ENCODE measurements around the gene UNKL. TPM values are rescaled to one million over a fixed set of nuclear protein-coding genes. Genes with fewer than 3 reads are reported as not detected.

Gene UNKL
- total RNA-seq, 2 experiments from 2014 or later, result 26.0 to 33.4 TPM

DNA sequence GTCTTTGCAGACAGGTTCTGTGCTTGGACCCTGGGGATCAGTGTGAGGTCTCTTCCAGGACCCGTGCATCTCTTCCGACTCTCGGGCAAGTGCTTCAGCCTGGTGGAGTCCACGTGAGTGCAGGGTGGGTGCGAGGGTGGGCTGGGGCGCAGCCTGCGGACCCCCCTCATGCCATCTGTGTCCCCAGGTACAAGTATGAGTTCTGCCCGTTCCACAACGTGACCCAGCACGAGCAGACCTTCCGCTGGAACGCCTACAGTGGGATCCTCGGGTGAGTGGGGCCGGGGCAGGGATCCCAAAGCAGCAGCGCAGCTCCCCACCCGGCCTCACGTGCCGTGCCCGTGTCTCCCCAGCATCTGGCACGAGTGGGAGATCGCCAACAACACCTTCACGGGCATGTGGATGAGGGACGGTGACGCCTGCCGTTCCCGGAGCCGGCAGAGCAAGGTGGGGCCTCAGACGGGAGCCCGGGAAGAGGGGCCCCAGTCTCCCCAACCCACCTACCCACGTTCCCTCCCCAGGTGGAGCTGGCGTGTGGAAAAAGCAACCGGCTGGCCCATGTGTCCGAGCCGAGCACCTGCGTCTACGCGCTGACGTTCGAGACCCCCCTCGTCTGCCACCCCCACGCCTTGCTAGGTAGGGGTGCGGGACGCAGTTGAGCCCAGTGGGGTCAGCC is 52.7 kb downstream of the UNKL start:
- Mint-ChIP-seq H3K9me3 (no peaks in the 10 kb centered on the region), H3K36me3 (peaks cover 10% of the 10 kb centered on the region), H3K4me1 (ENCODE audit: low read depth) (peaks cover 6% of the 10 kb centered on the region), H3K27me3 (no peaks in the 10 kb centered on the region), H3K27ac (no peak overlapping the region), H3K4me3 (no peak overlapping the region)
- no peak for DNase-seq
- CTCF ChIA-PET, result interaction anchor here (1.5 kb wide), 1 partner anchor 8 kb away, joined by 7 read pairs; no protein-coding TSS in a partner anchor
- POLR2A ChIA-PET, result no interaction called here
- intact Hi-C loops (cut with micrococcal nuclease), result loop anchor here (5.0 kb wide), 1 partner anchor 50 kb away; the partner anchor contains the start of gene UNKL

- Mint-ChIP-seq H3K36me3 (peaks cover 2% of the 10 kb centered on the region), H3K4me3 (no peak overlapping the region)
- CTCF ChIA-PET, result no interaction called here
These were observed 56.5 kb downstream of the UNKL start for GRCh38 chr16:1357906-1358566.

GRCh38 chr16:1356061-1356900 is 58.2 kb downstream of the UNKL start:
- H3K4me3 Mint-ChIP-seq, result no peak overlapping the region
- intact Hi-C loops (cut with micrococcal nuclease), result no loop called here
- H3K27ac Mint-ChIP-seq, result no peak overlapping the region
- H3K9me3 Mint-ChIP-seq, result no peaks in the 10 kb centered on the region
- no peaks in the 10 kb centered on the region for H3K27me3 Mint-ChIP-seq
- ChIA-PET POLR2A (no interaction called here), CTCF (no interaction called here)
- H3K4me1 Mint-ChIP-seq (ENCODE audit: low read depth), result peaks cover 22% of the 10 kb centered on the region
- DNase-seq, result no peak
- H3K36me3 Mint-ChIP-seq, result no peaks in the 10 kb centered on the region

More at GRCh38 chr16:1357906-1358566, 56.5 kb downstream of the UNKL start:
- POLR2A ChIA-PET, result interaction anchor here (1.3 kb wide), 1 partner anchor 20 kb away, joined by 3 read pairs; no protein-coding TSS in a partner anchor
- intact Hi-C loops (cut with micrococcal nuclease), result no loop called here
- H3K9me3 Mint-ChIP-seq, result no peaks in the 10 kb centered on the region
- no peak overlapping the region for H3K27ac Mint-ChIP-seq
- H3K4me1 Mint-ChIP-seq (ENCODE audit: low read depth), result peaks cover 15% of the 10 kb centered on the region
- H3K27me3 Mint-ChIP-seq, result no peaks in the 10 kb centered on the region
- DNase-seq, result no peak

- ChIA-PET CTCF (no interaction called here), POLR2A (no interaction called here)
- intact Hi-C loops (cut with micrococcal nuclease), result no loop called here
- H3K4me3 Mint-ChIP-seq, result no peak overlapping the region
- no peak overlapping the region for H3K27ac Mint-ChIP-seq
- no peak for DNase-seq
- H3K36me3 Mint-ChIP-seq, result peaks cover 2% of the 10 kb centered on the region
- H3K9me3 Mint-ChIP-seq, result no peaks in the 10 kb centered on the region
- peaks cover 24% of the 10 kb centered on the region for H3K4me1 Mint-ChIP-seq (ENCODE audit: low read depth)
- H3K27me3 Mint-ChIP-seq, result no peaks in the 10 kb centered on the region
These were observed 58.9 kb downstream of the UNKL start for GRCh38 chr16:1355591-1355990.

GRCh38 chr16:1354815-1355540 is 59.5 kb downstream of the UNKL start:
- Mint-ChIP-seq H3K27me3 (no peaks in the 10 kb centered on the region), H3K4me1 (ENCODE audit: low read depth) (peaks cover 31% of the 10 kb centered on the region), H3K27ac (no peak overlapping the region), H3K36me3 (peaks cover 2% of the 10 kb centered on the region), H3K9me3 (no peaks in the 10 kb centered on the region), H3K4me3 (no peak overlapping the region)
- CTCF ChIA-PET, result no interaction called here
- no peak for DNase-seq
- intact Hi-C loops (cut with micrococcal nuclease), result no loop called here
- POLR2A ChIA-PET, result no interaction called here

GRCh38 chr16:1351582-1352362 is 62.7 kb downstream of the UNKL start, which contains the start of the genes GNPTG and TSR3:
GNPTG (plus strand) TSS chr16:1351931; CDS start chr16:1351966, 35 bp downstream.
TSR3 (minus strand) TSS chr16:1351878; CDS start chr16:1351804, 74 bp downstream.
- Mint-ChIP-seq H3K27me3 (no peaks in the 10 kb centered on the region), H3K36me3 (peaks cover 2% of the 10 kb centered on the region), H3K27ac (peak within 1 kb of the TSS; percentile 79), H3K4me3 (peak within 1 kb of the TSS; percentile 83), H3K9me3 (no peaks in the 10 kb centered on the region), H3K4me1 (ENCODE audit: low read depth) (peaks cover 31% of the 10 kb centered on the region)
- intact Hi-C loops (cut with micrococcal nuclease), result no loop called here
- CTCF ChIA-PET, result interaction anchor here (1.1 kb wide), 1 partner anchor 12 kb away, joined by 3 read pairs; no protein-coding TSS in a partner anchor
- POLR2A ChIA-PET, result no interaction called here
- DNase-seq, result peak; percentile 90

GRCh38 chr16:1351215-1351581 is 63.3 kb downstream of the UNKL start:
- ChIA-PET POLR2A (interaction anchor here (0.5 to 1.1 kb wide), 2 partner anchors 42 to 142 kb away, joined by 3 read pairs; partner anchors contain the start of genes TELO2 and UBE2I), CTCF (interaction anchor here (1.1 kb wide), 1 partner anchor 12 kb away, joined by 3 read pairs; no protein-coding TSS in a partner anchor)
- Mint-ChIP-seq H3K9me3 (no peaks in the 10 kb centered on the region), H3K27me3 (no peaks in the 10 kb centered on the region), H3K4me3 (peak overlapping the region; percentile 83), H3K4me1 (ENCODE audit: low read depth) (peaks cover 31% of the 10 kb centered on the region), H3K36me3 (peaks cover 2% of the 10 kb centered on the region), H3K27ac (peak overlapping the region; percentile 79)
- peak; percentile 40 for DNase-seq
- intact Hi-C loops (cut with micrococcal nuclease), result no loop called here

DNA sequence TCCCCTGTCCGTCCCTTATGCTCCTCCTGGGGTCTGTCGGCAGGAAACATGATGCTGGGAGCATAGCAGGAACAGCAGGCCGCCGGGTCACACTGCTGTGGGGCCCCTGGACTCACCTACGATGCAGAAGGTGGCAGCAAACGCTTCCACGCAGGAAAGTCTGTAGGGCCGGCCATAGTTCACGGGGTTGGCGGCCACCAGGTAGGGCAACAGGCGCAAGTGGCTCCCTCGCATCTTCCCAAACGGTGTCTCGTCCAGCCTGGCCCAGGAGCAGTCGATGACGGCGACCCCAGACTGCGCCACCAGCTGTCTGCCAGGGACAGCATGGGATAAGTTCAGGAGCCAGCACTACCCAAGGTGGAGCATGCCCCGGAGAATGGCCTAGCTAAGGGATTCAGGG is 63.8 kb downstream of the UNKL start:
- no peak for DNase-seq
- H3K4me1 Mint-ChIP-seq (ENCODE audit: low read depth), result peaks cover 31% of the 10 kb centered on the region
- H3K36me3 Mint-ChIP-seq, result peaks cover 2% of the 10 kb centered on the region
- intact Hi-C loops (cut with micrococcal nuclease), result no loop called here
- H3K27me3 Mint-ChIP-seq, result no peaks in the 10 kb centered on the region
- peak overlapping the region; percentile 83 for H3K4me3 Mint-ChIP-seq
- ChIA-PET CTCF (interaction anchor here (1.1 kb wide), 1 partner anchor 13 kb away, joined by 3 read pairs; no protein-coding TSS in a partner anchor), POLR2A (interaction anchor here (0.5 to 1.1 kb wide), 2 partner anchors 41 to 143 kb away, joined by 3 read pairs; partner anchors contain the start of genes TELO2 and UBE2I)
- no peaks in the 10 kb centered on the region for H3K9me3 Mint-ChIP-seq
- peak overlapping the region; percentile 33 for H3K27ac Mint-ChIP-seq

GRCh38 chr16:1349951-1350350 is 64.6 kb downstream of the UNKL start:
- DNase-seq, result no peak
- no peaks in the 10 kb centered on the region for H3K9me3 Mint-ChIP-seq
- intact Hi-C loops (cut with micrococcal nuclease), result no loop called here
- no peak overlapping the region for H3K27ac Mint-ChIP-seq
- peaks cover 26% of the 10 kb centered on the region for H3K4me1 Mint-ChIP-seq (ENCODE audit: low read depth)
- H3K27me3 Mint-ChIP-seq, result no peaks in the 10 kb centered on the region
- POLR2A ChIA-PET, result no interaction called here
- CTCF ChIA-PET, result interaction anchor here (0.5 to 1.3 kb wide), 3 partner anchors 14 to 293 kb away, joined by 3 to 7 read pairs (median 3); no protein-coding TSS in a partner anchor
- peaks cover 2% of the 10 kb centered on the region for H3K36me3 Mint-ChIP-seq
- peak overlapping the region; percentile 83 for H3K4me3 Mint-ChIP-seq

- Mint-ChIP-seq H3K4me1 (ENCODE audit: low read depth) (peaks cover 23% of the 10 kb centered on the region), H3K4me3 (no peak overlapping the region), H3K9me3 (no peaks in the 10 kb centered on the region), H3K27me3 (no peaks in the 10 kb centered on the region), H3K27ac (no peak overlapping the region), H3K36me3 (peaks cover 2% of the 10 kb centered on the region)
- ChIA-PET POLR2A (no interaction called here), CTCF (interaction anchor here (1.3 kb wide), 2 partner anchors 14 kb away, joined by 3 to 7 read pairs; no protein-coding TSS in a partner anchor)
- no peak for DNase-seq
- intact Hi-C loops (cut with micrococcal nuclease), result no loop called here
These were observed 65.2 kb downstream of the UNKL start for GRCh38 chr16:1349351-1349750.

DNA sequence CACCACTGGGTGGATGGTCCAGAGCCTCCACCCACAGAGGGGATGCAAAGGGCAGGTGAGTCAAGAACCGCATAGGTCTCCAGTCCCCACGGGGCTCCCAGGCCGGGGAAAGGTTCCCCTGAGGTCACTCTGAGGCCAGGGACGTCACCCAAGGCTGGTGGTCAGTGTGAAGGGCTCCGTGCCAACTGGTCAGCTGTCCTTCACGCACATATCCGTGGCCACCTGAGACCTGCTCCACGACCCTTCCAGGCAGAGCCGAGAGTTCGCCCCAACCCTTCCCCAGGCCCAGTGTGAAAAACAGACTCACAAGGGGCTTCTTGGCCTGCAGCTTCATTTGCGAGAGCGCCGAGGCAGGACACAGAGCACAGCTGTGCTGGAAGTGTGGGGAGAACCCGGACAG is 65.6 kb downstream of the UNKL start:
- no peak overlapping the region for H3K4me3 Mint-ChIP-seq
- CTCF ChIA-PET, result interaction anchor here (0.6 to 1.3 kb wide), 3 partner anchors 14 to 18 kb away, joined by 3 to 7 read pairs (median 4); no protein-coding TSS in a partner anchor
- H3K9me3 Mint-ChIP-seq, result no peaks in the 10 kb centered on the region
- no peak overlapping the region for H3K27ac Mint-ChIP-seq
- POLR2A ChIA-PET, result no interaction called here
- intact Hi-C loops (cut with micrococcal nuclease), result no loop called here
- peaks cover 23% of the 10 kb centered on the region for H3K4me1 Mint-ChIP-seq (ENCODE audit: low read depth)
- H3K27me3 Mint-ChIP-seq, result no peaks in the 10 kb centered on the region
- no peak for DNase-seq
- peaks cover 2% of the 10 kb centered on the region for H3K36me3 Mint-ChIP-seq
